NK-92 (cell line): ENCODE measurements around the gene CCDC137.
"Not testable (repeated sequence)": the region's sequence is repeated elsewhere in the genome, so short reads cannot be mapped to it uniquely, and the experiment has no call there.

Experiments used
- DNase-seq: peaks from one replicate; lab custom pipeline; 2025; ENCODE audit not compliant: unreplicated experiment; lab: John Stamatoyannopoulos, UW

The CCDC137 gene, protein sequence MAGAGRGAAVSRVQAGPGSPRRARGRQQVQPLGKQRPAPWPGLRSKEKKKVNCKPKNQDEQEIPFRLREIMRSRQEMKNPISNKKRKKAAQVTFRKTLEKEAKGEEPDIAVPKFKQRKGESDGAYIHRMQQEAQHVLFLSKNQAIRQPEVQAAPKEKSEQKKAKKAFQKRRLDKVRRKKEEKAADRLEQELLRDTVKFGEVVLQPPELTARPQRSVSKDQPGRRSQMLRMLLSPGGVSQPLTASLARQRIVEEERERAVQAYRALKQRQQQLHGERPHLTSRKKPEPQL

DNA sequence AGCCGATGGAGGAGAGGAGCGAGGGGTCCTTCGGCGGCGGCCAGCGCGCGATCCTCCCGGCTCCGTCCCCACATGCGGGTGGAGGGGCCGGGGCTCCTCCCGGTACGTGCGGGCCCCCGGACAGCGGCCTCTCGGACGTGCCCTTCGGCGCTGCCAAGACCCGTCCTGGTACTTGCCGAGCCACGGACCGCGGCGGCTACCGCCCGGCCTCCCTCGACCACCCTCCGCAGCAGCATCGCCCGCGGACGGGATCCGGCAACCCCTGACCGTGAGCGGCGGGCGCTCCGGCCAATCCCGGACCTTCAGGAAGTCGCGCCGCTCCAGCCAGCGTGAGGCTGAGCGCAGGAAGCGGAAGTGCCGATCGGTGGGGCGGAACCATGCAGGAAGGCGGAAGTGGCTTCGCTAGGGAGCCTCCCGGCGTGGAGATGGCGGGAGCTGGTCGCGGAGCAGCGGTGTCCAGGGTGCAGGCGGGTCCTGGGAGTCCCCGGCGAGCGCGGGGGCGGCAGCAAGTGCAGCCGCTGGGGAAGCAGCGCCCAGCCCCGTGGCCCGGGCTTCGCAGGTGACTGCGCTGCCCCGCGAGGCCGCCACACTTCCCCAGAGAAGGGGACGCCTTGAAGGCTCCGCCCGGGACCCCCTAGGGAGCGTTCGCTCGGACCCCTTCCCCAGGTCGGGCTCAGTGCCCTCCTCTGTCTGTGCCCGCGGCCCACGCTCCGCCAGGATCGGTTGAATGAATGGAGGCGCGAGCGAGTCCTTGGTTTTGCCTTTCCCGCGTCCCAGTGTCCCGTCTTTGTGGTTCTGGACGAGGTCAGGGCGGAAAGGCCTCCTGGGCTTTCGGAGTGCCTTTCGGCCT is at the start of gene CCDC137, which contains the start of gene OXLD1:
CCDC137 (plus strand) TSS at position 396 of the 850 bp plus-strand sequence; CDS start at position 426, 30 bp downstream.
OXLD1 (minus strand) TSS at position 264 of the 850 bp plus-strand sequence; CDS start at position 236, 28 bp downstream.
- peak; percentile 66 for DNase-seq

DNA sequence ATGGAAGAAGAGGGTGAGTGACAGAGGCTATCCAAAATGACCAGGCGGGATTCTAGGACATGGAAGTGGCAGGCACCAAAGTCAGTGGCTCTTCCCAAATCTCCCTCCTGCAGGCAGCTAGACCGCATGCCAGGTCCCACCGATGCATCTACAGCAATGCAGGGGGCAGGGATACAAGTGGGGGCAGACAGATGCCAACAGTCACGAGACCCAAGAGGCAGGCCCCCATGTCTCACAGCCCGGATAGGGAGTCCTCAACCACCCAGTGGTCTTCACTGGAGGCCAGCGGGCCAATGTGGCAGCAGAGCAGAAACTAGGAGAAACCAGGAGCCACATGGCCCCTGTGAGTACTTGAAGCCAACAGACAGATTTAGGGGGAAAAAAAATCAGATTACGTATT is 49.7 kb upstream of the CCDC137 start:
- no peak for DNase-seq

DNA sequence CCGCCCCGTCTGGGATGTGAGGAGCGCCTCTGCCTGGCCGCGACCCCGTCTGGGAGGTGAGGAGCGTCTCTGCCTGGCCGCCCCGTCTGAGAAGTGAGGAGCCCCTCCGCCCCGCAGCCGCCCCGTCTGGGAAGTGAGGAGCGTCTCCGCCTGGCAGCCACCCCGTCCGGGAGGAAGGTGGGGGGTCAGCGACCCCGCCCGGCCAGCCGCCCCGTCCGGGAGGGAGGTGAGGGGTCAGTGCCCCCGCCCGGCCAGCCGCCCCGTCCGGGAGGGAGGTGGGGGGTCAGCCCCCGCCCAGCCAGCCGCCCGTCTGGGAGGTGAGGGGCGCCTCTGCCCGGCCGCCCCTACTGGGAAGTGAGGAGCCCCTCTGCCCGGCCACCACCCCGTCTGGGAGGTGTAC is 48.2 kb upstream of the CCDC137 start:
- DNase-seq: not testable (repeated sequence)

DNA sequence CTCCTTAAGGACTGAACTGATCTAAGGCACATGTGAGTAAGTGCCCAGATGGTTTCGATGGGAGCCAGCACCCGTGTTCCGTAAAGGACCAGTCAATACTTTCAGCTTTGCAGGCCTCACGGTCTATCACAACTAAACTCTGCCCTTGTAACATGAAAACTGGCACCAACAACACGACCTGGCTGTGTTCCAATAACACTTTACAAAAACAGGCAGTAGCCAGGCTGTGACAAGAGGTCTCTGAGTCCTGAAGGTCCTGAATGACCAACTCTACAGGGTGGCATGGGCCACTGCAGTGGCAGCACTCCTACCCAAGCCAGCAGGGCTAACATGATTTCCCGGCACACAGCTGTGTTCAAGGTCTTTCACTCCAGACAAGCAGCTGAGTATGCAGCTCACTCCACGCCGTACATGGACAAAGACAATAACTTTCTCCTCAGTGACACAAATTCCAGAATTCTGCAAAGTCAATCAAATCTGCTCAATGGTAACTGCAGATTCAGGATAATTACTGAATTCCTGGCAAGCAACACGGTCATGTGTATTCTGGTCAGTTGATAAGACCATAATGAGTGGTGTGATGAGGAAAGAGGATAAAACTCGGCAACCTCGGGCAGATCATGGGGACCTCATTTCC is 44.9 kb upstream of the CCDC137 start:
- no peak for DNase-seq

DNA sequence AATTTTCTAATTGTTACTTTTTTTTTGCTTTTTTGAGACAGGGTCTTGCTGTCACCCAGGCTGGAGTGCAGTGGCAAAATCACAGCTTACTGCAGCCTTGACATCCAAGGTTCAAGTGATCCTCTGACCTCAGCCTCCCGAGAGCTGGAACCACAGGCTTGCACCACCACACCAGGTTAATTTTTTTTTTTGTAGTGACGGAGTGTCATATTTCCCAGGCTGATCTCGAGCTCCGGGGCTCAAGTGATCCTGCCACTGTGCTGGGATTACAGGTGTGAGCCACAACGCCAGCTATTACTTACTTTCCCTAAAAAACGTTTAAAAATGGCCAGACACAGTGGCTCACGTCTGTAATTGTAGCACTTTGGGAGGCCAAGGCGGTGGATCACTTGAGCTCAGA is 36.3 kb upstream of the CCDC137 start:
- DNase-seq: no peak

DNA sequence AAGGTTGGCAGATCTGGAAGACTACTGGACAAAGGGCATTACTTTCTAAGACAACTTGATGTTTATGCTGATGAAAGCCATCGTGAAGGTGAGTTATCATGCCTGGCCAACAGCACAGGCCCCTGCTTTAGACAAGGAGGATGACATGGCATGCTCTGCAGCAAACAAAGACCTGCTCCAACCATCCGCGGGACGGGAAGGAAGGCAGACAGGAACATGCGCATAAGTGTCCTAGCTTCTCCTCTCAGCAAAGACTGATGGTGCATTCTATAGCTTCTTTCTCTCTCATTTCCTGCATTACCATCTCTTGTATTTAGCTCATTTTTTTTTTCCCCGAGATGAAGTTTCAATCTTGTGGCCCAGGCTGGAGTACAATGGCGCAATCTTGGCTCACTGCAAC is 35.1 kb upstream of the CCDC137 start:
- DNase-seq: no peak

DNA sequence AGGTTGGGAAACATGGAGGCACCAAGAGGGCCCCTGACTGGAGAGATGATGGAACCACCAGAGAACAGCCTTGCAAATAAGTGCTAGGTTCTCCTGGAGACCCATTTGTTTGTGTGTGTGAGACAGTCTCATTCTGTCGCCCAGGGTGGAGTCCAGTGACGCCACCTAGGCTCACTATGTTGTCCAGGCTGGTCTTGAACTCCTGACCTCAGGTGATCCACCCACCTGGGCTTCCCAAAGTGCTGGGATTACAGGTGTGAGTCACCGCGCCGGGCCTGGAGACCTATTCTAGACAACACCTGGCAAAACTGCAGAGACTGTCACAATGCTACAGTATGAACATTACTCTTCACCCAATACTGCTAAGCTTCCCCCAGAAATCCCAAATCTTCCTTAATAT is 31.1 kb upstream of the CCDC137 start:
- no peak for DNase-seq

DNA sequence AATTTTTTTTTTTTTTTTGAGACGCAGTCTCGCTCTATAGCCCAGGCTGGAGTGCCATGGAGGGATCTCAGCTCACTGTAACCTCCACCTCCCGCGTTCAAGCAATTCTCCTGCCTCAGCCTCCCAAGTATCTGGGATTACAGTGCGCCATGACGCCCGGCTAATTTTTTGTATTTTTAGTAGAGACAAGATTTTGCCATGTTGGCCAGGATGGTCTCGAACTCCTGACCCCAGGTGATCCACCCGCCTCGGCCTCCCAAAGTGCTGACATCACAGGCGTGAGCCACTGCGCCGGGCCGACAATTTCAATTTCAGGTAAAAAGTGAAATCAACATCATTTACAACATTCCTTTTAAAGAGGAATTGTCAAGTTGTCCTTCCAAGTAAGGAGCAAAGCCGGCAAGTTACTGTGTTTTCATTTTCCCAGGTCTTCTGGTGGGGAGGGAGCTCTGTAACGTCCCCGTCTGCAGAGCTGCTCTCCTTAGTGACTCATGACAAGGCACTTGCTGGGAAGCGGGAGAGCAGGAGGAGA is 30.5 kb upstream of the CCDC137 start:
- DNase-seq: no peak

DNA sequence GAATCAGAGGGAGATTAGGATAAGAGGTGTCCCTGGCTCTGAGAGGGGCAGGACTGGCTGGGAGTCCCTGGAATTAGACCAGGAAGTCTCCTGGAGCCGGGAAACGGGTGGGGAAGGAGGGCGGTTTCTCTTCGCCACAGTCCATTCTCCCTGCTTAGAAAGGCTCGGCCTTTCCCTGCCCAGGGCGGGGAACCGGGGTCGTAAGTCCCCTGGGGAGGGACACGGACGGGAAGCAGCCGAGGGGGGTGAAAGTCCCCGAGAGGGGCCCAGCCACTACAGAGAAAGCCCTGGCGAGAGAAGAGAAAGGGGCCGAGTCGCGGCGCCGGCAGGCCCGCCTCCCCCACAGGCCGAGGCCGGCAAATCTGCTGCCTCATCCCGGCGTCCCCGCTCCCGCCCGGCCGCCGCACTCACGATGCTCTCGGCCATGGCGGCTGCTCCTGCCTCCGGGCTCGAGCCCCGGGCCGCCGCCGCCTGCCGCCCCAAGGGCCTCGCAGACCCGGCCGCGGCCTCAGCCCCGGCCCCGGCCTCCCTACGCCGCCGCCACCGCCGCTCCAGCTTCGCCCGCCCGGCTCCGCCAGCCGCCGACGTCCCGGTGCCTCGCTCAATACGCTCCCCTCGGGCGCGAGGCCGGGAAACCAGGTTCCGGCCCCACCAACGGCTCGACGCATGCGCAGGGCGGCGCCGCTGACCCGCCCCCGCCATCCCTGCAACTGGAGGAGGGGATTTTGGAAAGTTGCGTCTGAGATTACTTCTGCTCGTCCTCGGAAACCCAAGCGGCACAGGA is 29.8 kb upstream of the CCDC137 start, which contains the start of the genes NPLOC4 and TSPAN10:
NPLOC4 (minus strand) TSS at position 608 of the 784 bp plus-strand sequence; CDS start at position 426, 182 bp downstream.
TSPAN10 (plus strand) TSS at position 692 of the 784 bp plus-strand sequence. CDS start 5,217 bp downstream, outside the sequence.
- no peak for DNase-seq

DNA sequence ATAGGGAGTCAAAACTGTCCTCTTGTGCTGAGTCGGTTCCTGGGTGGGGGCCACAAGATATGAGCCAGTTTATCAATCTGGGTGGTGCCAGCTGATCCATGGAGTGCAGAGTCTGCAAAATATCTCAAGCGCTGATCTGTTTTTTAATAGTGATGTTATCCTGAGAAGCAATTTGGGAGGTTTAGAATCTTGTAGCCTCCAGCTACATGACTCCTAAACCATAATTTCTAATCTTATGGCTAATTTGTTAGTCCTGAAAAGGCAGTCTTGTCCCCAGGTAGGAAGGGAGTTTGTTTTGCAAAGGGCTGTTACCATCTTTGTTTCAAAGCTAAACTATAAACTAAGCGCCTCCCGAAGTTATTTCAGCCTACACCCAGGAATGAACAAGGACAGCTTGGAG is 27.9 kb upstream of the CCDC137 start:
- DNase-seq: no peak

DNA sequence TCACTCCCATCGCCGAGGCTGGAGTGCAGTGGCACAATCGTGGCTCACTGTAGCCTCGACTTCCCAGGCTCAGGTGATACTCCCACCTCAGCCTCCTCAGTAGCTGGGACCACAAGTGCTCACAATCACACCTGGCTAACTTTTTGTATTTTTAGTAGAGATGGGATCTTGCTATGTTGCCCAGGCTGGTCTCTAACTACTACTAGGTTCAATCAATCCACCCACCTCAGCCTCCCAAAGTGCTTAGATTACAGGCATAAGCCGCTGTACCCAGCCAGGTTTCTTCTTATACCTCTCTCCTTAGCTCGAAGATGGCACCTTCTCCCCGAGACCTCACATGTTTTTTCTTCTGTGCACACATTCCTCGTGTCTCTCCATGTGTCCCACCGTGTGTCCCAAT is 26.5 kb upstream of the CCDC137 start:
- DNase-seq: no peak

DNA sequence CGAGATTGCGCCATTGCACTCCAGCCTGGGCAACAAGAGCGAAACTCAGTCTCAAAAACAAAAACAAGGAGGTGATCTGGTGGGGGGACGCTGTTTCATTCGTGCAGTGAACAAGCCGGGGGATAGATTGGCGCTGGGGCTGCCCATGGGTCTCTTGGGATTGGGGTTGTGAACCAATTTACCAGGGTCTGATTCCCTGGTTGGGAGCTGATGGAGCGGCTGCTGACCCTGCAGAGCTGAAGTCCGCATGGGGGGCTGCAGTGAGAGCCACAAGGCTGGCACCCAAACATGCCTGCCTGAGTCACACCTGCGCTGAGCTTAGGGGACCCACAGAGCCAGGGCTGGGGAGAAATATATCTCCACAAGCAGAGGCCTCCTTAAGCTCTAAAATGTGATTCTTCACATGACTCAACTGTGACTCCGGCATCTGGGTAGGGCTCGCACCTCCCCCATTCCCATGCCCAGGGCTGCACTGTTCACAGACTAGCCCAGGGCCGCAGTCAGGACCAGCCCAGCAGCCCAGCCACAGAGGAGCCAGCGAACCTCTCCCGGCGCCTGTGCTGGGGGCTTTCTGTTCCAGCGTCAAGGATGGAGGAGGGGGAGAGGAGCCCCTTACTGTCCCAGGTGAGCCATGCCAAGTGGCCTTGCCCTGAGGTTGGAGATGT is 24.6 kb upstream of the CCDC137 start:
- DNase-seq: no peak

DNA sequence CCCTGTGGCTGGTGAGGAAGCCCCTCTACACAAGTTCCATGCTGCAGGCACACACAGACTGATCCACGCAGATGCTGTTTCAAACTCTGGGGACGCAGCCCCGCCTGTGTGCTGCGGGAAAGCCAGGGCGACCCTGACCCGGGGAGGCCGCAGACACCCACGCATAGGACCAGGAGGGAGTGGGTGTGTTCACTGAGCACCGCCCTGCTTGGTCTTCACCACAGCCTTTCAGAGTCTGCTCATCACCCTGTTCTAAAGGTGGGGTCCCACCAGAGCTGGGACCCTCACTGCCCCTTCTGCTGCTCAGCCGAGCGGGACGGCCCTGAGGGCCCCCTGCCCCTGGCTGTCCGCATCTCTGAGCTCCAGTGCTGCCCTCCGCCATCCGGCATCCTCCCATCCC is 22.0 kb upstream of the CCDC137 start:
- no peak for DNase-seq

DNA sequence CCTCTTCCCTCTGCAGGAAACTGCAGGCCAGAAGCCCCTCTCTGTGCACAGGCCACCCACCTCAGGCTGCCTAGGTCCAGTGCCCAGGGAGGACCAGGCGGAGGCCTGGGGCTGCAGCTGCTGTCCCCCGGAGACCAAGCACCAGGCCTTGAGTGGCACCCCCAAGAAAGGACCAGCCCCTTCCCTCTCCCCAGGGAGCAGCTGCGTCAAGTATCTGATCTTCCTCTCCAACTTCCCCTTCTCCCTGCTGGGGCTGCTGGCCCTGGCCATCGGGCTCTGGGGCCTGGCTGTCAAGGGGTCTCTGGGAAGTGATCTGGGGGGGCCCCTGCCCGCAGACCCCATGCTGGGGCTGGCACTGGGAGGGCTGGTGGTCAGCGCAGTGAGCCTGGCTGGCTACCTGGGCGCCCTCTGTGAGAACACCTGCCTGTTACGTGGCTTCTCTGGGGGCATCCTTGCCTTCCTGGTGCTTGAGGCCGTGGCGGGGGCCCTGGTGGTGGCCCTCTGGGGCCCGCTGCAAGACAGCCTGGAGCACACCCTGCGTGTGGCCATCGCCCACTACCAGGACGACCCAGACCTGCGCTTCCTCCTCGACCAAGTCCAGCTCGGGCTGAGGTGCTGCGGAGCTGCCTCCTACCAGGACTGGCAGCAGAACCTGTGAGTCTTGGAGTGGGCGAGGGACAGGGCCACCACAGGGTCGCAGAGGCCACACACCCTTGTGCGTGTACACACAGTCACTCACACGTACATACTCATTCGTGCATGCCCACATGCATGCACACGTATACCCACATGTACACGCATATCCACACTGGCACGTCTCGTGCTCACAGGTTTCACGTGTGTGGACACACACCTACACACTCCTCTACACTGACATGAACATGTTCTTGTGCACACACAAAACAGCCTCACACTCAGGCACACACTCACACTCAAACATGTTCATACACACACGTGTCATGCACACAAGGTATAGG is 21.3 kb upstream of the CCDC137 start:
- DNase-seq: no peak

DNA sequence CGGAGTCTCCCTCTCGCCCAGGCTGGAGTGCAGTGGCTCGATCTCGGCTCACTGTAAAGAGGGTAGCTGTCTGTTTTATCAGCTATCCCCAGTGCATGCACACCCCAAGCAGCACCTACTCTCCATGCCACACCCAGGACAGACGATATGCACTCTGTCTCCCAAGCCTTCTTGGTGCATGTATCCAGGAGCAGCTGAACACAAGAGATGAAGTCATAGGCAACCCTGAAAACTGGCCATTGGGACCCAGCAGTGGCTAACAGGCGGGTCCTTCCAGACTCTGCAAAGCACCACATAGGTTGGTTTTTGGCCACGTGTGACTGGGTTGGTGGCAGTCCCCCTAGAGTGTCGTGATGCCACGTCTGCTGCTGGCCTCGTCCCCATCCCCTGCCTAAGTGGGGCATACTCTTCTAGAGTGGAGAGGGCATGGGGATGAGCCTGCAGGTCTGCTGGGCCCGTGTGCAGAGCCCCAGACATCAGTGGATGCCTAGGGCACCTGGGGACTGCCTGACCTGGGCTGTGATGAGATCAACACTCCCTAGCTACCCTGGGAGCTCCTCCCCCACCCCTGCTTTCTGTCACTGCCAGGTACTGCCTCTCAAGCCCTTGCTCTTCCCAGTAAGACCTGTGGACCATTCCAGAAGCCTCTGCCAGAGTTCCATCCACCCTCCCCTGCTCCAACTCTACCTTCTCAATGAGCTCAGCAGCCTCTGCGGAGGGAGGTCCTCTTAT is 19.5 kb upstream of the CCDC137 start:
- no peak for DNase-seq

DNA sequence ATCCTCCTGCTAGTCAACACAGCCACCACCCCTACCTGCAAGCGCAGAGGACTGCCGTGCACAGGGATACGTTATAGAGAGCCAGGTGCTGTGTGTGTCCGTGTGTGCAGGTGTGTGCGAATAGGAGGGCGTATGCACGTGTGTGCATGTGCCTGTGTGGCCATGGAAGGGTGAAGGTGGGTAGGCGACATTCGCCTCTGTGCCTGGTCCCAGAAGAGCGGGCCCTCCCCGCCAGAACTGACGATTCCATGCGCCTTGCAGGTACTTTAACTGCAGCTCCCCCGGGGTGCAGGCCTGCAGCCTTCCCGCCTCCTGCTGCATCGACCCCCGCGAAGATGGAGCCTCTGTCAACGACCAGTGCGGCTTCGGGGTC is 18.9 kb upstream of the CCDC137 start:
- DNase-seq: no peak

DNA sequence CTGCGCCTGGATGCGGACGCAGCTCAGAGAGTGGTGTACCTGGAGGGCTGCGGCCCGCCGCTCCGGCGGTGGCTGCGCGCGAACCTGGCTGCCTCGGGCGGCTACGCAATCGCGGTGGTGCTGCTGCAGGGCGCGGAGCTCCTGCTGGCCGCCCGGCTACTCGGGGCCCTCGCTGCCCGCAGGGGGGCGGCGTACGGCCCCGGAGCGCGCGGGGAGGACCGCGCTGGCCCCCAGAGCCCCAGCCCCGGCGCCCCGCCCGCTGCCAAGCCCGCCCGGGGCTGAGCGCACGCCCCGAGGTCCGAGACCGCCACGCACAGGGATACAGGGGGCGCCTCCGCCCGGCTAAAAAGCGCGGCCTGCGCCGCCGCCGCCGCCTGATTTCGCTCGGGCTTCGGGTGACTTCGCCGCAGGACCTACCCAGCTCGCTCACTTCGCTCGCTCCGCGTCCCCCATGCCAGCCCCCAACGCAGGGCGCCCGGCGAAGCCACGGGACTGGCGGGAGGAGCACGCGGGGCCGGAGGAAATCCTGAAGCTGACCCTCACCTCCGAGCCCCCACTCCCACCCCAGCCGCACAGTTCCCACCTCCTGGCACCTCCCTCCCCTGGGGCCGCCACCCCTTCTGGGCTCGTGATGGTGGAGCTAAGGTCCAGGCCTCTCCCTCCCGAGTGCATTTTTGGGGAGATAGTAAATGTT is 18.4 kb upstream of the CCDC137 start:
- DNase-seq: no peak

DNA sequence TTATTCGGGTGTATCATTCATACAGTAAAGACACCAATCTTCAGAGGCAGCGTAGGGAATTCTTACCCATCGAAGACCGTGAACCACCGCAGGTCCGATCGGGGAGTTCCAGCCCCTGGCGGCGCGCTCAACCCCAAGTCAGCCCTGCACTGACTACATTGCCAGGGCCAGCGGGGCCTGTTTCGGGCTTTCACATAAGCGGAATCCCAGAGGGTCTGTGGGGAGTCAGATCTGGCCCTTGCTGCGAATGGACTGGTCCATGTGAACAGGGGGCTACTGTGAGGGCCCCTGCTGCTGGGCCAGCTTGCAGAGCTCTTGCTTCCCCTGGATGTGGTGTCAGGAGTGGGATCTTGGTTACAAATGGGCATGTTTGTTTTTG is 17.8 kb upstream of the CCDC137 start:
- DNase-seq: no peak
